ENCODE measurements around the gene NUP85.
"Not testable (repeated sequence)": the region's sequence is repeated elsewhere in the genome, so short reads cannot be mapped to it uniquely, and the experiment has no call there.

The NUP85 gene

GRCh38 chr17:75199886-75200618, 5.4 kb upstream of the NUP85 start:
- in situ Hi-C loops (cut with MboI; ENCODE audit: low sequenced_read_pairs): no loop called here

DNA sequence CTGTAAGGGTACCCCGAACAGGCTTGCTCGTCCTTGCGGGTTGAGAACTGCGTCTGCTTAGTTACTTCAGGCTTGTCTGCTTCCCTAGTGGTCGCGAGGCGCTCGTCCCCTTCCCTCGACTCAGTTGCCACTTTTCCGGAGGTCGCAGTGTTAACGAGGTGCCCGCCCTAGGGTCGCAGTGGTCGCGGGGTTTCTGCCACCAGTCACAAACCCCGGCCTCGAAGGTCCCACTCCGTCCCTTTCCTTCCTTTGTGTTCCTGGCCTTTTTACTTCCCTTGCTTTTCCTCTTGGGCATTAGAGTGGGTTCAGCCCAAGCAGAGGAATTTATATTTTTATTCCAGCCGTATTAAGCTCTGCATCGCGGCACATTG, 299 bp downstream of the NUP85 start:
- in situ Hi-C loops (cut with MboI; ENCODE audit: low sequenced_read_pairs): no loop called here

DNA sequence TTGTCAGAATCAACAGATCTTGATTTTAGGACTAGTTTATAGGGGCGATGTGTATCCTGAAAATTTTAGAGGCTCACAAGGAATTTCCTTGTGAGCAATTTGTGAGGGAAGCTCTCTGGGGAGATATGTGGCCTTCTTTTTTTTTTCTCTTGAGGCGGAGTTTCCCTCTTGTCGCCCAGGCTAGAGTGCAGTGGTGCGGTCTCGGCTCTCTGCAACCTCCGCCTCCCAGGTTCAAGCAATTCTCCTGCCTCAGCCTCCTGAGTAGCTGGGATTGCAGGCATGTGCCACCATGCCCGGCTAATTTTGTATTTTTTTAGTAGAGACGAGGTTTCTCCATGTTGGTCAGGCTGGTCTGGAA, 1.6 kb downstream of the NUP85 start:
- in situ Hi-C loops (cut with MboI; ENCODE audit: low sequenced_read_pairs): not testable (repeated sequence)

DNA sequence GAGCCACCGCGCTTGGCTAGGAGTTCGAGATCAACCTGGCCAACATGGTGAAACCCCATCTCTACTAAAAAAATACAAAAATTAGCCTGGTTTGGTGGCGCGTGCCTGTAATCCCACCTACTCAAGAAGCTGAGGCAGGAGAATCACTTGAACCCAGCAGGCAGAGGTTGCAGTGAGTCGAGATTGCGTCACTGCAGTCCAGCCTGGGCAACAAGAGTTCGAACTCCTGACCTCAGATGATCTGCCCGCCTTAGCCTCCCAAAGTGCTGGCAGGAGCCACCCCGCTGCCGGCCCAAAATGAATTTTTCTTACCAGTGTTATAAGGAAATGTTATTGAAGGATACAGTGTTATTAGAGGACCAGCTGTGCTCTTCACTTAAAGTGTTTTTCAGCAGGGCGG, 2.3 kb downstream of the NUP85 start:
- in situ Hi-C loops (cut with MboI; ENCODE audit: low sequenced_read_pairs): no loop called here

DNA sequence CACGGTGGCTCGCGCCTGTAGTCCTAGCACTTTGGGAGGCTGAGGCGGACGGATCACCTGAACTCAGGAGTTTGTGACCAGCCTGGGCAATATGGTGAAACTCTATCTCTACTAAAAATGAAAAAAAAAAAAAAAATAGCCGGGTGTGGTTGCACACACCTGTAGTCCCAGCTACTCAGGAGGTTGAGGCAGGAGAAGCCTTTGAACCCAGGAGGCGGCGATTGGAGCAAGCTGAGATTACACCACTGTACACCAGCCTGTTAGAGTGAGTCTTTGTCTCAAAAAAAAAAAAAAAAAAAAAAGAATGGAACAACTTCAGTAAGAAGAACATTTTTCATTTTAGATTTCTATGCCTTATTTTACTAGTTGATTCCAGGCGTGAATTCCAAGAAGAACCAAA, 2.7 kb downstream of the NUP85 start:
- in situ Hi-C loops (cut with MboI; ENCODE audit: low sequenced_read_pairs): no loop called here

- in situ Hi-C loops (cut with MboI; ENCODE audit: low sequenced_read_pairs): no loop called here
These were observed 3.6 kb downstream of the NUP85 start for GRCh38 chr17:75209061-75209460.

- in situ Hi-C loops (cut with MboI; ENCODE audit: low sequenced_read_pairs): no loop called here
These were observed 12.7 kb downstream of the NUP85 start for GRCh38 chr17:75218131-75218530.

DNA sequence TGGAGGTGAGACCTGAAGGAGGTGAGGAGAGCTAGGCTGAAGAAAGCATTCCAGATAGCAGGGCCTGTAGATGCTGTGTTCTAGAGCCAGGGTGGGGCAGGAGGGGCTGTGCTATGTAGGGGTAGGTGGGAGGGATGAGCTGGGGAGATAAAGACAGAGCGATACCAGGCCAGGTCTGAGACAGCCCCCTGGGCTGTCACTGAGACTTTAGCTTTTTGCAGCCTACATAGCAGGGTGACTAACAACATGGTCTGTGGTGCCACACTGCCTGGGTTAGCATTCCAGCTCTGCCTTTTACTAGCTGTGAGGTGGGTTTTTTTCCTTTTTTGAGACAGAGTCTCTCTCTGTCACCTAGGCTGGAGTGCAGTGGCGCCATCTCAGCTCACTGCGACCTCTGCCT, 14.3 kb downstream of the NUP85 start:
- in situ Hi-C loops (cut with MboI; ENCODE audit: low sequenced_read_pairs): no loop called here

DNA sequence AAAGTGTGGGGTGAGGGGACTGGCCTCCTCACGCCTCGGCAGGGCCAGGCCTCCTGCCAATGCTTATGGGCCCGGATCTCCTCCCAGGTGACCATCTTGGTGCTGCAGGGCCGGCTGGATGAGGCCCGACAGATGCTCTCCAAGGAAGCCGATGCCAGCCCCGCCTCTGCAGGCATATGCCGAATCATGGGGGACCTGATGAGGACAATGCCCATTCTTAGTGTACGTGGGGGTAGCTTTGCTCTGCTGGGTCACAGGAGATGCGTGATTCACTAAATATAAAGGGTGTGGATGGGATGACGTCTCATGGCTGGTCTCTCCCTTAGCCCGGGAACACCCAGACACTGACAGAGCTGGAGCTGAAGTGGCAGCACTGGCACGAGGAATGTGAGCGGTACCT, 19.5 kb downstream of the NUP85 start:
- in situ Hi-C loops (cut with MboI; ENCODE audit: low sequenced_read_pairs): no loop called here

- in situ Hi-C loops (cut with MboI; ENCODE audit: low sequenced_read_pairs): no loop called here
These were observed 22.2 kb downstream of the NUP85 start for GRCh38 chr17:75227729-75228128.

- in situ Hi-C loops (cut with MboI; ENCODE audit: low sequenced_read_pairs): no loop called here
These were observed 22.8 kb downstream of the NUP85 start for GRCh38 chr17:75228305-75228704.

DNA sequence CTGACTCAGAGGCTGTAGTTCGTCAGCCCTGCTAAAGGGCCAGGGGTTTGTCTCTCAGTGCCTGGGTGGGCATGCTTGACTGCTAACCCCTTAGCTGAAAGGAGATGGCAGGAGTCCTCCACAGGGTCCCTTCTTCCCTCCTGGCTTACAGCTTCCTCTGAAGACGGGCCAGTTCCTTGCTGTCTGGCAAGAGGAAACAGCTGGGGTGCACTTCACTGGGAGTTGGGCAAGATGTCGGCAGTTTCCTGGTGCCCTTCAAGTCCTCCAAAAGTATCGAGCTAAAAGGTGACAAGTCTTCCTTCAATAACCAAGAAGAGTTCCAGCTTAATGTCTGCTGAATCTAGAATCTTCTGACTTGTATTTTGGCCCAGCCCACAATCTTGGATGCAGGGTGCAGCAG, 23.4 kb downstream of the NUP85 start:
- in situ Hi-C loops (cut with MboI; ENCODE audit: low sequenced_read_pairs): no loop called here

DNA sequence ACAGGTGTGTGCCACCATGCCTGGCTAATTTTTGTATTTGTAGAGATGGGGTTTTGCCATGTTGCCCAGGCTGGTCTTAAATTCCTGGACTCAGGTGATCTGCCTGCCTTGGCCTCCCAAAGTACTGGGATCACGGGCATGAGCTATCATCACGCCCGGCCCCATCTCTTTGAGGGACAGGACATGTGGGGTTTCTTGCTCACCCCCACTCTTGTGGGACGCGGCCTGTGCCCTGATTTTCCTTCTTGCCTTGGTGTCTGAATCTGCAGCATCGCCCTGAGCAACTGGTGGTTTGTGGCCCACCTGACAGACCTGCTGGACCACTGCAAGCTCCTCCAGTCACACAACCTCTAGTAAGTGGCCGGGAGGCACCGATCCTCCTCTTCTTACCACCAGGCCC, 25.6 kb downstream of the NUP85 start:
- in situ Hi-C loops (cut with MboI; ENCODE audit: low sequenced_read_pairs): no loop called here

DNA sequence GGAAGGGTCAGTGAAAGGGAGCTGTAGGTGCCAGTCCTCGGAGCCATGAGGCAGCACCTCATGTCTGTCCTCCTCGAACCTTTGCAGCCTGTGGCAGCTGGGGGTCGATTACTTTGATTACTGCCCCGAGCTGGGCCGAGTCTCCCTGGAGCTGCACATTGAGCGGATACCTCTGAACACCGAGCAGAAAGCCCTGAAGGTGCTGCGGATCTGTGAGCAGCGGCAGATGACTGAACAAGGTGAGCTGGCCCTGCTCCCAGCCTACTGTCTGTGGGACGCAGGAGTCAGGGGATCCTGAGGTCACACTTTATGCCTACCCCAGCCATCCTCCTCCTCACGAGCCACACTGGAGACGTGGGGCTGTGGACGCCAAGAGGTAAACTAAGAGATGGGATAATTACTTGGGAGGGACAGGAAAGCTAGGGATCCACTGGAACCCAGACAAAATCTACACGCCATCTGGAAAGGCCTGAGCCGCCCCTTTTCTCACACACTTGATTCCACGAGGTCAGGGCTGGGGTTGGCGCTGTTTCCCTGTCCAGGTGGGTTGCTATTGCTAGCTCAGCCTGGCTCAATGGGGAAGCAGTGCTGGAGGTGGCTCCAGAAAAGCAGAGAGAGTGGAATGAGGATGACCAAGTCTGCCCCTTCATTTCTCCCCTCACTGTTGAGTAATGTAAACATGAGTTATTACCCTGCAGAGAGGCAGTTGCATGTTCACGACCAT, 26.4 kb downstream of the NUP85 start:
- in situ Hi-C loops (cut with MboI; ENCODE audit: low sequenced_read_pairs): no loop called here

DNA sequence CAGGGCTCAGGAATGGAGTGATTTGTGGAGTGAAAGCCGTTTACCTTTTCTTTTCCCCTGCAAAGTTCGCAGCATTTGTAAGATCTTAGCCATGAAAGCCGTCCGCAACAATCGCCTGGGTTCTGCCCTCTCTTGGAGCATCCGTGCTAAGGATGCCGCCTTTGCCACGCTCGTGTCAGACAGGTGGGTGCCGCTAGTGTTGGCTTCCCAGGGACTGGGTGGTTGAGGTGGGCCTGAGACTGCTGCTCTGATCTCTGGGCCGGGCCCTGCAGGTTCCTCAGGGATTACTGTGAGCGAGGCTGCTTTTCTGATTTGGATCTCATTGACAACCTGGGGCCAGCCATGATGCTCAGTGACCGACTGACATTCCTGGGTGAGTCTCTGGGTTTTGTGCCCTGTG, 27.3 kb downstream of the NUP85 start:
- in situ Hi-C loops (cut with MboI; ENCODE audit: low sequenced_read_pairs): no loop called here

DNA sequence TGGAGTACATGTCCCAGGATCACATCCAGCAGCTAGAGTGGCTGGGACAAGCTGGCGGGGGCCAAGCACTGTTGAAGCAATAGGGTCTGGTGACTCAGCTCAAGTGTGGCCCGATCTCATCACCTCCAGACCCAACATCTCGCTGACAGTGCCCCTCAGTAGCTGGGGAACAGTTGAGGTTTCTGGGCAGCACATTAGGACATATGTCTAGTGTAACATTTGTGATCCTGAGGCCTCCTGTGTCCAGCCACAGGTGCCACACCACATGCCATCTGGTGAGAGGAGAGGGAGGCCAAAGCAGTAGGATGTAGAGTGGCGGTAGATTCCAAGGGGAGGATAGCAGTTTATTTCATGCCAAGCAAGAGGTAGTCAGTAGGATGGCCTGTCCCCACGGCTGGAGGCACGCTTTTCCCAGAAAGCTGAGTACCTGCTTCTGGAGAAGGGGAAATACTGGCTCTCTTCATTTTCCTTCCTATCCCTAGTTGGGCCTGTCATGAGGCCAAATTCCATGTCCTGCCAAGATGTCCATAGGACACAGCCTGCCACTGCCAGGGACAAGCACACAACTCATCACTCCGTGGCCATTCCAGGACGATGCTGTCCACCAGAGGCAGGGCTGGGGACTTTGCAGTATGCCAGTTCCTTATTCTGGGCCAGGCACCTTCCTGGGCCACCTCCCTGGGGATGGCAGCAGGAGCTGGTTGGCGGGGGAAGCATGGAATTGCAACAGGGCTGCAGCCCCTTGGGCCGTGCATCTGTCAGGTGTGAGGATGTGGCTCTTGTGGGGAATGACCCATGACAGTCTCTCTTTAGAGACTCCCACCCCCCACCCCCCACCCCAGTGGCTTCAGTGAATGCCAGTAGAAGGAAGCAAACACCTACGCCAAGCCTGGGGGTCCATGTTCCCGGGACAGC, 31.9 kb downstream of the NUP85 start:
- in situ Hi-C loops (cut with MboI; ENCODE audit: low sequenced_read_pairs): no loop called here

DNA sequence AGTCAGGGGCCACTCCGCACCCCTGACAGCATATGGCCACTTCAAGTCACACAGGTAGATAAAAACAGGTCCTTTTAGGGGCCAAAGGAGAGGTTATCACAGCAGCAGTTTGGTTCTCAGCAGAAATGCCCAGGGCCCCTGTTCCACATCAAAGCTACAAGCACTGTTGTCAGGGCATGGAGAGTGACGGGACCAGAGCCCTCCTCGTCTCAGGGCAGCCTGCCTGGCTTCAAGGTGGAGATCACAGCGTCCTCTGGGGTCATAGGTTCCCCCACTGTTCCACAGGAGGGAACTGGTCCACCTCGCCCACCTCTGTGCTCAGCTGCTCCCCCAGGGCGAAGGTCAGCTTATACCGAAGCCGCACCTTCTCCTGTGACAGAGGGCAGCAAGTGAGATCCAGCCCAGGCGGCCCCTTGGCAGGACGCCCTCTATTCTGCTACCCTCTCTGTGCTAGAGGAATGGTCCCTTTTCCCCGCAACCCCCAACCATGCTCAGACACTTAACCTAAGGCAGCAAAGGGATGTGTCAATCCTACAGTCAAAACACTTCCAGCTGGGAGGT, 32.6 kb downstream of the NUP85 start:
- in situ Hi-C loops (cut with MboI; ENCODE audit: low sequenced_read_pairs): no loop called here

DNA sequence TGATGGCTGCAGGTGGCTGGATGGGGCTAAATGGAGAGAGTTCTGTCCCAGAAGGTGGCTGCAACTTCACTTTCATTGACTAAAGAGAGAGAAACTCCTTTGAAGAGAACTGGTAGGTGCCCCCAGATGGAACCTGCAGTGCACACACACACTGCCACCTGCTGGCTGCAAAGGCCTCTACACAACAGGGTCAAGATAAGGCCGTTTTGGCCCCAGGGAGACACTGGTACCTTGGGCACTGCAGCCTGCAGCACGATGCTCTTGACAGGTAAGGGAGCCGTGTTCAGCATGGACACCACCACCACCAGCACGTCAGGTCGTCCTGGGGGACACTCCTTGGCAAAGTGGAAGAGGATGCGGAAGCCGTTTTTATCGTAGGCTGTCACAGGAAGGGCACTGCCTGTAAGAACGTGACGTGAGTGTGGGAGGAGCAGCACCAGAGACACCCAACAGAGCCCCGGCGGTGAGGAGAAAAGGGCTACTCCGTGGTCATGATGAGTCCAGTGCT, 33.3 kb downstream of the NUP85 start:
- in situ Hi-C loops (cut with MboI; ENCODE audit: low sequenced_read_pairs): no loop called here

DNA sequence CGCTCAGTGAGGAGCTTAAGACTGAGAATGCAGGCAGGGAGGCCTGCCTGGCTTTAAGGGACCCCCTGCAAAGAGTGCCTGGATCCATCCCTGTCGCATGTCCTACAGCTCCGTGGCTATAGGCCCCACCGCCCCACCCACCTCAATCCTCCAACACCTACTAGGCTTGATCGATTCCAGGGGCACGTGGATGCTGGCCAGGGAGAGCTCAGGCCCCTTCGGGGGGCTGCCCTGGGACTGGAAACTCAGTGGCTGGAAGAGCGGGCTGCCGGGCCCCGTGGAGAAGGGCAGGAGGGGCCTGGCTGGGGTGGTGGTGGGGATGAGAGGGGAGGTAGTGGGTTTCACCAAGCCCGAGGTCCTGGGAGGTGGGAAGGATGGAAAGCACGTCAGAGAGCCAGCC, 33.7 kb downstream of the NUP85 start:
- in situ Hi-C loops (cut with MboI; ENCODE audit: low sequenced_read_pairs): no loop called here

DNA sequence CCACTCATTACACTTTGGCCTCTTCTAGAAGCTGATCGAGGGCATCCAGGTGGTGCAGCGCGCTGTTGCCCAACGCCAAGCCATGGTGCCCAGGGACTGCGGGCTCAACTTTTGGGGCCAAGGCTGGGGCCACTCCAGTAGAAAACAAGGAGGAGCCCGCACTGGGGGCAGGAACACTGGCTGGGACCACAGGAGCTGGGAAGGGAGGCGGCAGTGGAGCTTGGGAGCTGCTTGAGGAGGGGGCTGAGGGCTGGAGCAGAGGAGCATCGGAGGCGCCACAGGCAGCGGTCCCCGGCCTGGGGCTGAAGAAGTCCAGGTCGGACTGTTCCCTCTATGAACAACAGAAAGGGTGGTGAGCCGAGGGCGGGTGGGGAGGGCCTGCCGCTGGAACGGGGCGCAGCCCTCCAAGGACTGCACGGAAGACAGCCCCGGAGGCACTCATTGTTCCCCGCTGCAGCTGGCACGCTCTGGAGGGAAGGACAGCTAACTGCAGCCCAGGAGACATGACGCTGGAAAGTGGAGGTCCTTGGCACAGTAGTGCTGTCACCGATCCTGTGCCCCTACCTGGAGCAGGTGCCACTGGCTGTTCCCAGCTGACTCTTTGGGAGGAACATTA, 34.4 kb downstream of the NUP85 start:
- in situ Hi-C loops (cut with MboI; ENCODE audit: low sequenced_read_pairs): no loop called here

Data from hTERT RPE-1 (cell line).